G401 (cell line): ENCODE measurements around the gene GALNS. TPM values are rescaled to one million over a fixed set of nuclear protein-coding genes. Genes with fewer than 3 reads are reported as not detected.
A peak's percentile ranks its signal among the peaks of the same experiment; 100 is the strongest.
"Not testable (repeated sequence)": the region's sequence is repeated elsewhere in the genome, so short reads cannot be mapped to it uniquely, and the experiment has no call there.

Experiments used
- DNase-seq: peaks from one replicate; pipeline ENCODE4 v3.0.0-alpha.2; 2015; ENCODE audit warnings: low spot score
- in situ Hi-C: cut with HindIII; loops from 2 replicates; pipeline ENCODE4 v1.10.0; 2016; ENCODE audit warnings: low sequenced_read_pairs, mixed read lengths
- total RNA-seq: library from RNA; depleted of rRNA; stranded (reverse); fragments of >200 nt; shearing (Covaris generic); gene quantifications from 2 replicates; pipeline ENCODE4 v1.2.3, GENCODE V29; 2014

The GALNS gene
- total RNA-seq, 1 experiment from 2014 or later: 12.3 TPM

- in situ Hi-C loops: no loop called here
- no peak for DNase-seq
Measured at GRCh38 chr16:88780142-88781062, 76.3 kb downstream of the GALNS start.

GRCh38 chr16:88779406-88780141 lies 77.2 kb downstream of the GALNS start:
- no peak for DNase-seq
- in situ Hi-C loops: no loop called here

GRCh38 chr16:88778541-88779065 lies 78.1 kb downstream of the GALNS start:
- in situ Hi-C loops: no loop called here
- DNase-seq: no peak

- DNase-seq: peak; percentile 52
- in situ Hi-C loops: no loop called here
Measured at GRCh38 chr16:88778271-88778525, 78.5 kb downstream of the GALNS start.

- in situ Hi-C loops: no loop called here
- DNase-seq: no peak
Measured at GRCh38 chr16:88777471-88778270, 79.1 kb downstream of the GALNS start.

- in situ Hi-C loops: no loop called here
Measured at GRCh38 chr16:88775825-88776224, 80.9 kb downstream of the GALNS start.

GRCh38 chr16:88774544-88775393 lies 82.0 kb downstream of the GALNS start:
- in situ Hi-C loops: no loop called here
- DNase-seq: no peak

More at GRCh38 chr16:88775825-88776224, 80.9 kb downstream of the GALNS start:
- DNase-seq: no peak

- in situ Hi-C loops: no loop called here
- DNase-seq: no peak
Measured at GRCh38 chr16:88773812-88774291, 82.9 kb downstream of the GALNS start.

GRCh38 chr16:88772871-88773811 lies 83.6 kb downstream of the GALNS start:
- peak; percentile 86 for DNase-seq
- in situ Hi-C loops: no loop called here

- in situ Hi-C loops, DNase-seq: not testable (repeated sequence)
Measured at GRCh38 chr16:88771781-88772180, 85.0 kb downstream of the GALNS start.

- in situ Hi-C loops: no loop called here
- no peak for DNase-seq
Measured at GRCh38 chr16:88771294-88771772, 85.4 kb downstream of the GALNS start.

GRCh38 chr16:88770461-88771293 lies 86.1 kb downstream of the GALNS start:
- in situ Hi-C loops: no loop called here
- peak; percentile 35 for DNase-seq

- in situ Hi-C loops: no loop called here
- DNase-seq: peak; percentile 77
Measured at GRCh38 chr16:88769617-88770460, 86.9 kb downstream of the GALNS start.

GRCh38 chr16:88768071-88768783 lies 88.5 kb downstream of the GALNS start:
- DNase-seq: no peak
- in situ Hi-C loops: no loop called here

- in situ Hi-C loops: no loop called here
- no peak for DNase-seq
Measured at GRCh38 chr16:88767546-88768070, 89.1 kb downstream of the GALNS start.
